Hematopoietic multipotent progenitor cell treated with erythropoietin and hydrocortisone succinate and interleukin-3 and kit ligand, for 4 days (in vitro differentiated cells): ENCODE results near the gene DCC.

ENCODE experiments used
- DNase-seq: peaks from one replicate; pipeline ENCODE4 v3.0.0-alpha.2; 2015

DCC gene

DNA sequence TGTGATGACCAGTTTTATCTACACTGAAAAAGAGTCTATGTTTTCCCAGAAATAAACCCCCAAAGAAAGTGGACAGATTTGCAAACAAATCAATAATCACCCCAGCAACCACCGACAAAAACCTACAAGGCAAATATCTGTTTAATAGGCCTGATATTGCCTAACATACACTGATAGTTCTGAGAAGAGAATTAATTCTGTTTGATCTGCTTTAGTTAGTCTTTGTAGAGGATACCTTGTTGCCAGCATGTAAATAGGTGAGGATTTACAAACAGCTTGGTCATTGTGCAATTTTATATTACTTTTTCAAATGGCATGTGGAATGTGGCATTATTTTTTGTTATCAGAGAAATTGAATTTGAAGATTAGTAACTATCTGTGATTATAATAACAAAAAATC, 86.5 kb downstream of the DCC start:
- DNase-seq: no peak

DNA sequence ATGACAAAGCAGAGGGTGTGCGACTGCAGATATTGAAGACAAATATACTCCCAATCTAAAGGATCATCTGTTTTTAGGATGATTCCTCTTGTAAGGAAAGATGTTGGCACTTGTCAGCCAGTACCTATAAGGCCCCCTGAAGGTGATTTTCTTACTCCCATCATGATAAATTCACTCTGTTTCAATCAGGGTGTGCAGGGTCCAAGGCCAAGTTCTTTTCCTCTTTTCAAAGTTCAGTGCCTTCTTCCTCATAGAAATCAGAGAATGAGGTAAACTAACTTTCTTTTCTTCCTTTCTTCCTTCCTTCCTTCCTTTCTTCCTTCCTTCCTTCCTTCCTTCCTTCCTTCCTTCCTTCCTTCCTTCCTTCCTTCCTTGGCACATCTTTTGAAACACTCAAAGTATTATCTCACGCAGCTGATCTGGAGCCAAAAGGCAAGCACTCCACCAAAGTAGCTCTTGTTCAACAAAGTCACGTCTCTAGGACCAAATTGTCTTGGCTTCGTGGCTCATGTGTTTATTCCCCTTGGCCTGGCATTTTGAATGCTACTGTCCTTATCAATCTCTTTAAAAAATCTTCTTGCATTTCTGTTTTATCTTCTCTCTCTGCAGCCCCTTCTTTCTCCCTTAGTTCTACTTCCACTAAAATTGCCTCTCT, 87.7 kb downstream of the DCC start:
- DNase-seq: no peak

GRCh38 chr18:52431683-52432082, 91.7 kb downstream of the DCC start:
- no peak for DNase-seq

GRCh38 chr18:52433797-52434196, 93.8 kb downstream of the DCC start:
- no peak for DNase-seq

- no peak for DNase-seq
Observed at GRCh38 chr18:52435301-52435700, 95.3 kb downstream of the DCC start.

DNA sequence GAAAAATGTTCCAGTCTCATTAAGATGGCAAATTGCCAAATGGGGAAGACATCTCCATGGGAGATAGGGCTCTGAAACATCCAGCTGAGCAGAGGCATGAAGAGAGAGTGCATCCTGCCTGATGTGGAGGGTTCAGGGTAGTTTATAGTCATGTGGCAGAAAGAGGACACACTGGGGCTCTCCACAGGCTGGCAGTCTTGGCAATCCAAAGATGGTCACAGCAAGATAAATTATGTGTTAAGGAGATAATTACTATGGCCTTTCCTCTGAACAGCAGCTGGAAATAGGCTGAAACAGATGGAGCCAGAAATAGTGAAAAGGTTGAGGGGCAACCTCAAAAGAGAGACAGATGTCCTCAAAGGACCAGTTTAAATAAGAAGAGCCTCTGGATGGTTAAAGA, 97.2 kb downstream of the DCC start:
- no peak for DNase-seq

- DNase-seq: no peak
Observed at GRCh38 chr18:52439457-52439856, 99.5 kb downstream of the DCC start.

- no peak for DNase-seq
Observed at GRCh38 chr18:52441794-52442193, 101.8 kb downstream of the DCC start.

- no peak for DNase-seq
Observed at GRCh38 chr18:52442686-52443085, 102.7 kb downstream of the DCC start.

GRCh38 chr18:52451256-52451655, 111.3 kb downstream of the DCC start:
- no peak for DNase-seq

DNA sequence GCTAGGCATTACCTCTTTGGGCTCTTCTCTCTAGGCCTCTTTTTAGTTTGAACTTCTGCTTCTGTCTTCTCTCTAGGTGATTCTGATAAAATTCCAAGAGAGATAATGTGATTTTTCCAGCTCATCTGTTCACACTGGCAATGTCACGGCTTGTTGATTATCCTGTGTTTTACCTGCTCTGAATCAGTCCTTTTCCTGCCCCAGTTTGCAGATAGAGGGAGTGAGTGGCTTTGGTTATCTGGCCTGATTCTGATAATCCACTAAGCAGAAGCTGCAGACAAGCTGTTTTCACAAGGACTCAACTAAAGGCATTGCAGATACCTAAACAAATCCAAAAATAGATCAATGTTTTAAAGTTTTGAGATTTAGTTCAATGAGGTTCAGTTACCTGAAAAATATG, 111.9 kb downstream of the DCC start:
- DNase-seq: no peak

- no peak for DNase-seq
Observed at GRCh38 chr18:52452427-52452826, 112.4 kb downstream of the DCC start.

GRCh38 chr18:52459890-52460289, 119.9 kb downstream of the DCC start:
- no peak for DNase-seq

GRCh38 chr18:52462853-52463252, 122.9 kb downstream of the DCC start:
- DNase-seq: no peak

DNA sequence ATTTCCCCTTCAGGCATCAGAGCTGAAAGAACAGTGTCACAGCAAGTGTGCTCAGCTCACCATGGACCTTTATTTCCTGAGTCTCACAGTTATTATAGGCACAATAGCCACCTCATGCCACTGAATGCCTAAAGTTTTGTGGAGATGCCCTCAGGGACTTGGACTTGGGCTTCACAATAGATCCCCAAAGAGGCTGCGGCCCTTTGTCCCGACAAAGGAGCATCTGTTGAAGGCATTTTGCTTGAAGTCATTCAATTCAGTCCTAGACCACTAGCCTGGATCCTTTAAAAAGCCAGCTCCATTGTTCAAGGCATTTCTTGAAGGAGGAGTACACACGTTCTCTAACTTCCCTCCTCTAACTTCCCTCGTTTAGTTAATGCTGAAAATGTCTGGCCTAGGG, 125.4 kb downstream of the DCC start:
- no peak for DNase-seq

DNA sequence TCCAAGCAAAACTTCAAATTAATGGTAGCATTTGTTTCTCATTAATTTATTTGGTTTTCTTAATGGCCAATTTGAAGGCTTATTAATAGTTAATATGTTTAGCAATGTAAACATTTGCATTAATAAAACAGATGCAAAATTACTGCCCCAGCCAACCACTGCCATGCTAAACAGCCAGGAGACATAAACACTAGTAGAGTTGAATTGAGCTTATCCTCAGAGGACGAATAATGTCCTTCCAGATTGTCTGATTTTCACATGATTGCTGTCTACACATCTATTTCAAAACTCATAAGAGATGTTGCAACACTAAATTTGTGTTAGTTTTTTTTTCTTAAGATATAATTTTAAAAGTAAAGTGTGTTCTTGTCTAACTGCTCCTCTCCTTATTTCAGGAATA, 128.5 kb downstream of the DCC start:
- DNase-seq: no peak

GRCh38 chr18:52475325-52475724, 135.3 kb downstream of the DCC start:
- no peak for DNase-seq

DNA sequence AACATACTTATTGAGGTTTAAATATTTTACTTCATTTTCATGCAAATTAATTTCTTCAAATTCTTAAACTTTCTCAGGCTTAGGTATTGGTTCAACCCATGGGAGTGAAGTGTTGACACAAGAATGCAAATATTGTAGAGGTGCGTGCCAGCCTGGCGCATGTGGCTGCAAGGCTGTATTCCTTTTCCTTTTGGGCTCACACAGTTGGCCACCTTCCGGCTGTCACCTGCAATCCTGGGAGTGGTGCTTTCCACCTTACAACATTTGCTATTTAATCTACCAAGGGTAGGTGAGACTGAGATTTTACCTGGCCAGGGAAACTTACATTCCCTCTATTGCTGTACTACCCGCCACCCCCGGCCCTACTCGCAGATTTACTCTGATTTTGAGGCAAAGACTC, 141.1 kb downstream of the DCC start:
- DNase-seq: no peak

DNA sequence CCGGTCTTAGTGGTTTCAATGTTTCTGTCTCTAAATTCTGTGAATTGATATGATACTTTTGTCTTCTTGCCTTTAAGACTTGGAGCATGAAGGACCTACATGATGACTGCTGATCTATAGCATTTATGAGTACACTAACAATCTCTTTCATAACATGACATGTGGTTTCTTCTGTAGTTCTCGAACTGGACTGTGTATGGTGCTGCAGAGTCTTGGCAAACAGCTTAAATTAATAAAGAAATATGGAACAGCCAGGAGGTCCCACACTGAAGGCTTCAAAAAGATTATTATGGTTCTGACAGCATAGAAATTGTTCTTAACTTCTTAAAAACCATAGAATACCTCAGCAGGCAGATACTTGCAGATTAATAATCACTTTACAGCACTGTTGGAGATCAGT, 145.0 kb downstream of the DCC start:
- DNase-seq: no peak

DNA sequence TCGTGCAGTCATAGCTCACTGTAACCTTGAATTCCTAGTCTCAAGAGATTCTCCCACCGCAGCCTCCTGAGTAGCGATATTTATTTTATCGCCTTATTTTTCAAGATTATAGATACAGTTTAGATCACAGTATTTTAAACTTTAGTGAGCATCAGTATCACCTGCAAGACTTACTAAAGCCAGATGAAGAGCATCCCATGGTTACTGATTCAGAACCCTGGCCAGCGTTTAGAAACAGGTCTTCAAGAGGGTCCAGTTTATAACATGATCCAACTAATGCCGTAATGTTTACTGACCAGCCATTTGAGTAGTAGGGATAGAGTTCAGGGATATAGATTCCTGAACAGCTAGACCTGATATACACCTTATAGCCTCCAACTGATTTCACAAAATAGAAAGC, 146.1 kb downstream of the DCC start:
- DNase-seq: no peak

DNA sequence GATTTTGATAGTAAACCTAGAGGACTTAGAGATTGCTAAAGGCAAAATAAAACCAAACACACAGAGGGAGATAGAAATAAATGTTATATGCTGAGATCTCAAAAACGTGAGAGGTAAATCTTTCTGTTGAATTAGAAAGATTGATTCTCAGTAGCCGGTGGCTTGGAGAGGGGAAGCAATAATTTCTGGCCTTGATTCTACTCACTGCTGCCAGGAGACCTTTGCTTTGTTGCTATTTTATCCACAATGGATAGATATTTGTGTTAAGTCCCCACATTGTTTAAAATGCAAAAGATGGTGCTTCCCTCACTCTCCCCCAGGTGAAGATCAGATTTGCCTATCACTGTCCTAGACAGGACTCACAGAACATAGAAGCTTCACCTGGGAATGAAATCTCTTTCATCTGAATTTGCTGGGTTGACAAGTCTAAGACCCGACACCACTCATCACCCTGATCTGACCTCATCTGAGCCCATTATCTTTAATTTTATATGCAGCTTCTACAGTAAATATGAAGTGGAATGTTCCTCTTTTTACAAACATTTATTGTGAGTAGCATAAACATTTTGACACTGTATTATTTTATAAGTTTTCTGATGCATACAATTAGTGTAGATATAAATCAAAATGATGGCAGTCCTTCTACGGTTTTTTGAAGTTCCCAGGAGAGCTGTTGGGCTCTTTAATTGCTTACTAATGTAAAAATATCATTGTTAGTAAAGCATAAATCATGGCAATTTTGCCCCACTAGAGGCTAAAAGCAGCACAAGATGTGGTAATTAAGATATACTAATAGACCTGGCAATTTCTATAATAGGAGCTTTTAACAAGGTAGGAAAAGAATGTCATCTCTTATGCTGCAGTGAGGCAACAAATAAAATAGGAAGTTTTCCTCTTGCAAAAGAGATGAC, 149.7 kb downstream of the DCC start:
- DNase-seq: no peak

- DNase-seq: no peak
Observed at GRCh38 chr18:52496426-52496825, 156.4 kb downstream of the DCC start.

DNA sequence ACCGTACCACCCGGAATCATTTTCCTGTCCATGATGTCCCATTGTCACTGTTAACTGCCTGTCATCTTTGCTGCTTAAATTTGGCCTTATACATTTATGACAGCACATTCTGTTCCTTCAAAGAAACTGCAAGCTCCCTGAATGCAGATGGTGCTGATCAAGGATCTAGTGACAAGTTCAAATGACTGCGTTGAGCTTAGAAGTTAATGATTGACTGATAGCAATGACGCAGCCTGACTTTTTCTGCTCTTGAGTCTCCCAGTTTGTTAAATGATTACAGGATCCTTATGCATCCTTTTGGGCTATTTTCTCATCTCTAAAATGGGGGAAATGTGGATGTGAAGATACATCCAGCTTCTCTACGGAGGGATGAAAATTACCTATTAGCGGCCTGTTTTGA, 159.0 kb downstream of the DCC start:
- no peak for DNase-seq

DNA sequence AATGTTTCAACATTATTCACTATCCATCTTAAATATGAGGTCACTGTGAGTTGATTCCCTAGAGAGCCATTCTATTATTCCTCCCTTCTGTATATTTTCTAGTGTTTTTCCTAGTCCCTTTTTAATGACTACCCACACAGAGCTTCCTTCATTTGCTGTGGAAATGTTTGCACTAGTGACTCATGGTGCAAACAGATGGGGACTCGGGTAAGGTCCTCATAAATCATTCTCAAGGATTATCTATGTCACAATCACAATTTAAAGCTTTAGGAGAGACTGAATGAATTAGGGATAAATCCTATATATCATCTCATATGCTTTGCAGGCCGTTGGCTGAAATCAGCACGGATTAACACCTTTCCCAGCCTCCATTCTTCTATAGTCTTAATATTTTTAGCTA, 159.6 kb downstream of the DCC start:
- no peak for DNase-seq

- no peak for DNase-seq
Observed at GRCh38 chr18:52504589-52504988, 164.6 kb downstream of the DCC start.
